Measurements from ENCODE around the gene DNAH2. TPM values are rescaled to one million over a fixed set of nuclear protein-coding genes. Genes with fewer than 3 reads are reported as not detected.

DNAH2 gene
- total RNA-seq, 1 experiment from 2014 or later: 0.13 TPM

DNA sequence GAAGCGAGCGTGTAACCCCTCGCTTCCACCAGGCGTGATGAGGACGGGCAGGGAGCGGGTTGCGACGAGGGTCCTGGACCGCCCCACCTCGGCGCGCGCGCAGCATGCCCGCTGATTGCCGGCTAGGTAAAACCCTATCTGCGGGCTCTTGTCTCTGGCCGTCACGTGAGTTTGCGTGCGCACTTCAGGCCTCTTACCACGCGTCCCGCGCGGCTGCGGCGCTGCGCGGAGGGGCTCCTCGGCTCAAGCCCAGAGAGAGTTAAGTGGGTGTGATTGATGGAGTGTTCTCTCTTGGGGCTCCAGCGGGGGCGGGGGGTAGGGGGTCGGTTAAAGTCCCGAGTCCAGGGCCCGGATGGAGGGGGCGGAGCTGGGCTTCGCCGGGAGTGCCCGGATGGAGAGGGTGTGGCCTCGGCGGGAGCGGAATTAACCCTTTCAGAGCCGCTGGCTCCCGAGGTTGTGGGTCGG, 124.4 kb downstream of the DNAH2 start:
- ChIA-PET POLR2A (no interaction called here), CTCF (no interaction called here)
- in situ Hi-C loops (cut with HindIII; ENCODE audit: low pct_unique_long_range_greater_than_20kb, low sequenced_read_pairs): no loop called here
- H3K4me1 ChIP-seq (ENCODE audit: control insufficient read depth, insufficient read depth, low read length): peaks cover 39% of the 10 kb centered on the region
- DNase-seq (ENCODE audit: low read depth, low spot score) (no peak), ATAC-seq (peak; percentile 65)
- no peak; the same call in 1 of the 2 replicates for TF ChIP-seq POLR2AphosphoS5 (IDR thresholded peaks at IDR 0.05; ENCODE audit: low read depth, low read length)
- TF ChIP-seq, protein P1, sequence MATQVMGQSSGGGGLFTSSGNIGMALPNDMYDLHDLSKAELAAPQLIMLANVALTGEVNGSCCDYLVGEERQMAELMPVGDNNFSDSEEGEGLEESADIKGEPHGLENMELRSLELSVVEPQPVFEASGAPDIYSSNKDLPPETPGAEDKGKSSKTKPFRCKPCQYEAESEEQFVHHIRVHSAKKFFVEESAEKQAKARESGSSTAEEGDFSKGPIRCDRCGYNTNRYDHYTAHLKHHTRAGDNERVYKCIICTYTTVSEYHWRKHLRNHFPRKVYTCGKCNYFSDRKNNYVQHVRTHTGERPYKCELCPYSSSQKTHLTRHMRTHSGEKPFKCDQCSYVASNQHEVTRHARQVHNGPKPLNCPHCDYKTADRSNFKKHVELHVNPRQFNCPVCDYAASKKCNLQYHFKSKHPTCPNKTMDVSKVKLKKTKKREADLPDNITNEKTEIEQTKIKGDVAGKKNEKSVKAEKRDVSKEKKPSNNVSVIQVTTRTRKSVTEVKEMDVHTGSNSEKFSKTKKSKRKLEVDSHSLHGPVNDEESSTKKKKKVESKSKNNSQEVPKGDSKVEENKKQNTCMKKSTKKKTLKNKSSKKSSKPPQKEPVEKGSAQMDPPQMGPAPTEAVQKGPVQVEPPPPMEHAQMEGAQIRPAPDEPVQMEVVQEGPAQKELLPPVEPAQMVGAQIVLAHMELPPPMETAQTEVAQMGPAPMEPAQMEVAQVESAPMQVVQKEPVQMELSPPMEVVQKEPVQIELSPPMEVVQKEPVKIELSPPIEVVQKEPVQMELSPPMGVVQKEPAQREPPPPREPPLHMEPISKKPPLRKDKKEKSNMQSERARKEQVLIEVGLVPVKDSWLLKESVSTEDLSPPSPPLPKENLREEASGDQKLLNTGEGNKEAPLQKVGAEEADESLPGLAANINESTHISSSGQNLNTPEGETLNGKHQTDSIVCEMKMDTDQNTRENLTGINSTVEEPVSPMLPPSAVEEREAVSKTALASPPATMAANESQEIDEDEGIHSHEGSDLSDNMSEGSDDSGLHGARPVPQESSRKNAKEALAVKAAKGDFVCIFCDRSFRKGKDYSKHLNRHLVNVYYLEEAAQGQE (IDR thresholded peaks at IDR 0.05; ENCODE audit: insufficient read depth in 1 of 2, low read depth in 2 of 2, low read length in 1 of 2): no peak
- no TSS peak for BruUV-seq (replicated peaks)
- H3K27ac ChIP-seq (ENCODE audit: low read length): peak overlapping the region; percentile 85
- H3K36me3 ChIP-seq (ENCODE audit: control insufficient read depth, insufficient read depth, low read length): no peaks in the 10 kb centered on the region; the same call in 1 of the 2 replicates
- peak overlapping the region; percentile 72 to 84 for H3K4me3 ChIP-seq (ENCODE audit: low read depth in 2 of 2, low read length in 2 of 2)
- H3K27me3 ChIP-seq (ENCODE audit: control insufficient read depth, insufficient read depth, low read length): no peaks in the 10 kb centered on the region
- intact Hi-C loops (cut with micrococcal nuclease; ENCODE audit: unreplicated experiment): no loop called here
- no peaks in the 10 kb centered on the region for H3K9me3 ChIP-seq (ENCODE audit: control insufficient read depth, insufficient read depth, low read depth, low read length)

DNA sequence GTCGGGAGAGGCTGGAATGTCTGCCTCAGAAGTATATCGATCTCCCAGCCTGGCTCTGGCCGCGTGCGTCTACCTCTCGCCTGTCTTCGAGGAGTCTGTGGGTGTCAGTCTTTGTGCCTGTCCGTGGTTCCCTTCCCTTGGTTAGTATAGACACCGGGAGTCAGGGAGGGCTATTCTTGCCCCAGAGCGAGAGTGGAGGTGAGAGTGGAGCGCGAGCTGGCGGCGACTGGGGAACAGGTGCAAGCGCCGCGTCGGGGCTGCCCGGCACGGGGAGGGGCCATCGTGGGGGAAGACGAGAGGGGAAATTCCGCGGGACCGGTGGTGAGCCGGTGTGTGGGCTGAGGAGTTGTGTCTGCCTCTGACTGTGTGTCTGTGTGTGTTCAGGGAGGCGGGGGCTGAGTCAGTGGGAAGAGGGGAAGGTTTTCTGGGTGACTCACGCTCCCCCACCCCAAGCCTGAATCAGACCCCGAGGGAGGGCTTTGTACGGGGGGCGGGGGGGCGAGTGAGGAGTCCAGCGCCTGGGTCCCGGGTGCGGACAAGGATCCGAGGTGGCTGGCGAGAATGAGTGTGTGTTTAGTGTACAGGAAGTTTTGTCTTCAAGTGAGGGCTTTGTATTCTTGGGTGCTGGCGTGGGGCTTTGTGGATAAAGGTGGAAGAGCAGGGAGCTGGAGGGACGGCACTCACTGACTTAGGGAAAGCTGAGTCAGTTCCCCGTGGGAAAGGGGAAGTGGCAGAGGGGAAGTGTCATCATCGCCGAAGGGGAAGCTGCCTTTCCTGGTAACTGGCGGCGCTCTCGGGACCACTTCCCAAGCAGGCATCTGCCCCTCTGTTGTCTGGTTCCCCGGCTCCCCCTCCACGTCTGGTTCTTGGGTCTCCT, 125.1 kb downstream of the DNAH2 start:
- TF ChIP-seq, protein P2, sequence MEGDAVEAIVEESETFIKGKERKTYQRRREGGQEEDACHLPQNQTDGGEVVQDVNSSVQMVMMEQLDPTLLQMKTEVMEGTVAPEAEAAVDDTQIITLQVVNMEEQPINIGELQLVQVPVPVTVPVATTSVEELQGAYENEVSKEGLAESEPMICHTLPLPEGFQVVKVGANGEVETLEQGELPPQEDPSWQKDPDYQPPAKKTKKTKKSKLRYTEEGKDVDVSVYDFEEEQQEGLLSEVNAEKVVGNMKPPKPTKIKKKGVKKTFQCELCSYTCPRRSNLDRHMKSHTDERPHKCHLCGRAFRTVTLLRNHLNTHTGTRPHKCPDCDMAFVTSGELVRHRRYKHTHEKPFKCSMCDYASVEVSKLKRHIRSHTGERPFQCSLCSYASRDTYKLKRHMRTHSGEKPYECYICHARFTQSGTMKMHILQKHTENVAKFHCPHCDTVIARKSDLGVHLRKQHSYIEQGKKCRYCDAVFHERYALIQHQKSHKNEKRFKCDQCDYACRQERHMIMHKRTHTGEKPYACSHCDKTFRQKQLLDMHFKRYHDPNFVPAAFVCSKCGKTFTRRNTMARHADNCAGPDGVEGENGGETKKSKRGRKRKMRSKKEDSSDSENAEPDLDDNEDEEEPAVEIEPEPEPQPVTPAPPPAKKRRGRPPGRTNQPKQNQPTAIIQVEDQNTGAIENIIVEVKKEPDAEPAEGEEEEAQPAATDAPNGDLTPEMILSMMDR (IDR thresholded peaks at IDR 0.05): no peak
- 0 out of 2 replicates have a peak, but pooled peaks have one; percentile 30 for TF ChIP-seq SIN3A (IDR thresholded peaks at IDR 0.05; ENCODE audit: borderline replicate concordance, insufficient read depth, low read depth, low read length)
- POLR2A ChIA-PET: interaction anchor here (0.6 kb wide), 2 partner anchors 100 to 274 kb away, joined by 3 to 4 read pairs; no protein-coding TSS in a partner anchor
- in situ Hi-C loops (cut with HindIII; ENCODE audit: low pct_unique_long_range_greater_than_20kb, low sequenced_read_pairs): no loop called here
- H3K27me3 ChIP-seq (ENCODE audit: control insufficient read depth, insufficient read depth, low read length): no peaks in the 10 kb centered on the region
- peak overlapping the region; percentile 85 for H3K27ac ChIP-seq (ENCODE audit: low read length)
- CTCF ChIA-PET: interaction anchor here (0.7 kb wide), 1 partner anchor 70 kb away, joined by 3 read pairs; no protein-coding TSS in a partner anchor
- no peak for DNase-seq (ENCODE audit: low read depth, low spot score)
- no peaks in the 10 kb centered on the region for H3K9me3 ChIP-seq (ENCODE audit: control insufficient read depth, insufficient read depth, low read depth, low read length)
- ATAC-seq: peak; percentile 13
- peak overlapping the region; percentile 72 to 84 for H3K4me3 ChIP-seq (ENCODE audit: low read depth in 2 of 2, low read length in 2 of 2)
- H3K36me3 ChIP-seq (ENCODE audit: control insufficient read depth, insufficient read depth, low read length): no peaks in the 10 kb centered on the region; the same call in 1 of the 2 replicates
- H3K4me1 ChIP-seq (ENCODE audit: control insufficient read depth, insufficient read depth, low read length): peaks cover 32% of the 10 kb centered on the region
- intact Hi-C loops (cut with micrococcal nuclease; ENCODE audit: unreplicated experiment): no loop called here
- TSS peak; percentile 50 for BruUV-seq (replicated peaks)

DNA sequence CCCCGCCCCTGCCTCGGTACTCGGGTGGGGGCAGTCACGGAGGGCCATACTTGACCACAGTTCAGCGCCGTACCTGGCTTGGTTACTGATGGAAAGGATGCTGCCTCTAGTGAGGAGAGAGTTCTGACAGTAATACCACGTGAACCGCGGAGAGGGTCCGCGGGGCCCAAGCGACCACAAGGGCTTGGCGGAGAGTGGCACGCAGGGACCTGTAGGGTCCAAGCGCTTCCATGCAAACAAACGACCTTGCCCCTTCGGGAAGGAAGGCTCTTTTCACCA, 125.7 kb downstream of the DNAH2 start:
- intact Hi-C loops (cut with micrococcal nuclease; ENCODE audit: unreplicated experiment) (no loop called here), in situ Hi-C loops (cut with HindIII; ENCODE audit: low pct_unique_long_range_greater_than_20kb, low sequenced_read_pairs) (no loop called here)
- no peaks in the 10 kb centered on the region for H3K9me3 ChIP-seq (ENCODE audit: control insufficient read depth, insufficient read depth, low read depth, low read length)
- peaks cover 29% of the 10 kb centered on the region for H3K4me1 ChIP-seq (ENCODE audit: control insufficient read depth, insufficient read depth, low read length)
- no peaks in the 10 kb centered on the region; the same call in 1 of the 2 replicates for H3K36me3 ChIP-seq (ENCODE audit: control insufficient read depth, insufficient read depth, low read length)
- TF ChIP-seq TCF7L2 (IDR thresholded peaks at IDR 0.05; ENCODE audit: low read depth, low read length): no peak
- no peak for TF ChIP-seq SIN3A (IDR thresholded peaks at IDR 0.05; ENCODE audit: borderline replicate concordance, insufficient read depth, low read depth, low read length)
- TF ChIP-seq, protein P1 (IDR thresholded peaks at IDR 0.05; ENCODE audit: insufficient read depth in 1 of 2, low read depth in 2 of 2, low read length in 1 of 2): no peak
- TF ChIP-seq, protein P2 (IDR thresholded peaks at IDR 0.05): no peak
- no peak for TF ChIP-seq POLR2AphosphoS5 (IDR thresholded peaks at IDR 0.05; ENCODE audit: low read depth, low read length)
- ATAC-seq (no peak), DNase-seq (ENCODE audit: low read depth, low spot score) (no peak)
- H3K4me3 ChIP-seq (ENCODE audit: low read depth in 2 of 2, low read length in 2 of 2): peak overlapping the region; percentile 72 to 84
- H3K27me3 ChIP-seq (ENCODE audit: control insufficient read depth, insufficient read depth, low read length): no peaks in the 10 kb centered on the region
- BruUV-seq (replicated peaks): TSS peak; percentile 69
- ChIA-PET POLR2A (interaction anchor here (0.6 kb wide), 1 partner anchor 275 kb away, joined by 4 read pairs; no protein-coding TSS in a partner anchor), CTCF (interaction anchor here (0.7 kb wide), 1 partner anchor 70 kb away, joined by 3 read pairs; no protein-coding TSS in a partner anchor)
- H3K27ac ChIP-seq (ENCODE audit: low read length): peak overlapping the region; percentile 85
